IPS-11a (cell line): ENCODE results near the gene ANKRD13B.

Experiments
- H3K4me3 ChIP-seq: one replicate; pipeline ENCODE4 v1.5.1; 2013; ENCODE audit warnings: low read depth, low read length, control low read depth

The ANKRD13B gene

DNA sequence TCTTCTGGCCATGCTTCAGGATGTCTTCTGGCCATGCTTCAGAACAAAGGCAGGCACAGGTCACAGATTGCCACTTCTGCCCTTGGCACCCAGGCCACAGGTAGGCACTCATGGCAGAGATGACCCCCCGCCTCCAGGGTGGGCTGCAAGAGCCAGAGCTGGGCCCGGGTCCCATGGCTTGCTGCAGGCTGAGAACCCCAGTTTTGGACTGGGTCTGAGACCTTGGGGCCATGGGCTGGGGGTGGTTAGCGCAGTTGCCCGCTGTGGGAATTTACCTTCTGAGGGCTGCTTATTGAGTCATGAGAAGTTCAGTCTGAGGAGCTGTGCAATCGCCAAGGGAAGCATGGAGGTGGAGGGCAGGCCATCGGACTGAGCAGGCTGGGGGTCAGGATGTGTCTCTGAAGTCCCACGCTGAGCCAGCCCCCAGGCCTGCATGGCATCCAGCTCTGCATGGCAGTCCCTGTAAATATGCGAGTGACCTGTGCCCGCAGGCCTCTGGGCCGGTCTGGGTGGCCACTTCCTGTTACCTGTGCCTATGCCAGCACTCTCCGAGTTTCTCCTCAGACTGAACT lies 1.7 kb downstream of the ANKRD13B start:
- H3K4me3 ChIP-seq, result no peak overlapping the region

DNA sequence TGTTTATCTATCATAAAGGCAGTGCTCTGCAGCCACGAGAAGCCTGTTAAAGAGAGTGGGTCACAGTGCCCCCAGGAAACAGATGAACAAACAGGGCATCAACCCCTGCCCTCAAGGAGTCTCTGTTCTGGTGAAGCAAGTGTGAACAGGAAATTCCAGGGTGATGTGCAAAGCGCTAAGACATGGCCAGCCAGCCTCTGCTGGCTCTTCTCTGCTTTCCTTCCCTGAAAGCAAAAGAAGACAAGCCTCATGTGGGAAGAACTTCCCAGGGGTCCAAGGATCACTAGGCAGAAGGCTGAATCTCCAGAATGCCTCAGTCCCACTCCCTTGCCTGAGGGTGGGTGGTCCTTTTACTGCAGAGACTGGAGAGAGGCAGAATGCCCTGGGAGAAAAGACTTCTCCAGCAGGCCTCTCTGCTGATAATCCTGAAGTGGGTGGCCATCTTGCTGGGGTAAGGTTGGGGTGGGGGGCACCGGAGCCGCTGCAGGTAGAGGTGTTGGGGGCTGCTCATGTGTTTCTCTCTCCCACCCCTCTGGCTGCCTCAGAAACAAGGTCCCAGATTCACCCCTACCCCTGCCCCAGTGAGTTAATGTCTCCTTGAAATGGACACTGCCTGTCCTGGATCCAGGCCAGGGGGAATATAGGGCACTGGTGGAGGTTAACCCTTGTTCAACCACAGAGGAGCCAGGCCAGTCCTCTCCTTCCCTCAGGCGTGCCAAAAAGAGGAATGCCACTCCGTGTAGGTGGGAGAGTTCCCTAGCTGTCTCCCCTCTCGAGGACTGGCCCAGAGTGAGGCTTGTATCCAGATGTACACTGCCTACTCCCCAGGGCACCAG lies 2.4 kb downstream of the ANKRD13B start:
- no peak overlapping the region for H3K4me3 ChIP-seq

DNA sequence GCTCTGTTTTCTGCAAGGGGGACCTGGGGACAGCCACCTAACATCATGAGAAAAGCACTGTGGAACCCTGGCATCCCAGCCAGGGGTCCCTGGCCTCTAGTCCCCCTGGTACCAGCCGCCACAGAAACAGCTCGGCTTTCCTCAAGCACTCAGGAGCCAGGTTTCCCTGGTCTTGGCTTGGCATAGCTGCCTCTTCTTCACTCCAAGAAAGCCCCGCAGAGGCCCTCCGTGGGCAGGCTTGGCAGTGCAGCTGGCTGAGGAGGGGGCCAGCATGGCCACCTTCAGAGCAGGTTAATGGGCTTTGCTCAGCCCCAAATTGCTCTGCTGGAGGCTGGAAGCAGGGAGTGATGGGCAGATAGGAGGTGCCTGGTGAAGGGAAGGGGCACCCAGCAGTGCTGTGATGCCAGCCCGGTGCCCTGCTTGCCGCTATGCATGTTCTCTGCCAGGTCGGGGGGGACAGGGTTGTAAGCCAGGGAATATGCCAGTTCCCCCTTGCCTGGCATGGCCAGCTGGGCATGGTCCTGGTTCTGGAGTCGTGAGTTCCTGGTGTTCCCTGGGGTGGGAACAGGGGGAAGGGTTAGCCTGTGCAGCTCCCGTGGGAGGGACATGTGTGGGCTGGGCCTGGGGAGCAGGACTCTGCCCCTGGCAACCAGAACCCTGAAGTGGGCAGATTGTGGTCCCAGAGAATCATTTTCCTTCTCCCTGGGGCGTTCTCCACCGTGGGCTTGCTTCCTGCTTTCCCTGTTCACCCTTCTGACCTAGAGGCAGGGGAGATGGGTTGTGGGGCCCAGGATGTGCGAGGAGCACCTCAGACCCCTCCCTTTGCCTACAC lies 3.2 kb downstream of the ANKRD13B start:
- H3K4me3 ChIP-seq, result no peak overlapping the region

DNA sequence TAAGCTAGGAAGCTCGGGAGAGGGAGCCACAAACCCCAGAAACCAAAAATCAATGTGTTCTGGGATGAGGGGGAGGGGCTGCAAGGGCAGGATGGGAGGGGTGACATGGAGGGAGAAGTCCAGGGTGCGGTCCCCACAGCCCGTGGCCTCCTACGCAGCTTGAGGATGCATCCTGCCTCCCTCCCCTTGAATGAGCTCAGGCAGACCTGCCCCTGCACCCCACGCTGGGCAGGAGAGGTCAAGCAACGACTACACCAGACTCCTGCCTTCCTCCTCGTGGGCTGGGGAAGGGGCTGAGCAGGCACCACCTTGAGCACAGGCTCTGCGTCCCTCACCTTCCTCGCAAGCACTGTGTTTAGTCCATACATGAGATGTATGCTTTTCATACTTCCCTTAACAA lies 3.9 kb downstream of the ANKRD13B start:
- no peak overlapping the region for H3K4me3 ChIP-seq

DNA sequence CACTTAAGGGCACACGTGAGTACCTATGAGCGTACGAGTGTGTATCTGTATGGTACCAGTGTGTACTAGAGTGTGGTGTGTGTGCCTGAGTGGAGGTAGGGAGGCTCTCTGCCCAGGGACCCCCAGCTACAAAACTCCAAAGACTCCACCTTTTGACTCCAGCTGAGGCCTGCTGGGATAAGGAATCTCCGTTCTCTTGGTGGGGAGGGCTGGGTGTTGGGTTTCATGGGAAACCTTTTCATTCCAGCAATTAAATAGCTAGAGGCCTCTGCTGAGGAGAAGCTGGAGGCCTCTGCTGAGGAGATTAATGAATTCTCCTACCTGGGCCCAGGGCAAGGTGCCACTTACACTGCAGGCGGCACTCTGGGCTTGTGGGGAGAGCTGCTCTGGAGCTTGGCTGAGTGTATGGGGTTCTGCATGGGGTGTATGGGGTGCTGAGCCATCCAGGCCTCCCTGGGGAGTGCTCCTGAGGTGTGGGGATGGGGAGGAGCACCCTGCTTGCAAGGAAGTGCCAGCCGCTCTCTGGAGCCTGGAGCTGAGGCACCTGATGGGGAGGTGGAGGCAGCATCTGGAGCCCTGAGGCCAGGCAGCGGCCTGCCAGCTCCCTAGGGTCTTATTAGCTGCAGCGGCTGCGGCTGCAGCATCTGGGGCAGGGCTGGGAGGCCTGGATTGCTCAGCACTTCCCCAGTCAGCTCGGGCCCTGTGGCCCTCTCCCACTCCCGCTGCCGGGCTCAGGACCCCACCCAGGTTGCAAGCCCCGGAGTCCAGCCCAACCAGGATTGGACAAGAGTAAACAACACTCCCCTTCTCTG lies 4.6 kb downstream of the ANKRD13B start:
- H3K4me3 ChIP-seq, result no peak overlapping the region

DNA sequence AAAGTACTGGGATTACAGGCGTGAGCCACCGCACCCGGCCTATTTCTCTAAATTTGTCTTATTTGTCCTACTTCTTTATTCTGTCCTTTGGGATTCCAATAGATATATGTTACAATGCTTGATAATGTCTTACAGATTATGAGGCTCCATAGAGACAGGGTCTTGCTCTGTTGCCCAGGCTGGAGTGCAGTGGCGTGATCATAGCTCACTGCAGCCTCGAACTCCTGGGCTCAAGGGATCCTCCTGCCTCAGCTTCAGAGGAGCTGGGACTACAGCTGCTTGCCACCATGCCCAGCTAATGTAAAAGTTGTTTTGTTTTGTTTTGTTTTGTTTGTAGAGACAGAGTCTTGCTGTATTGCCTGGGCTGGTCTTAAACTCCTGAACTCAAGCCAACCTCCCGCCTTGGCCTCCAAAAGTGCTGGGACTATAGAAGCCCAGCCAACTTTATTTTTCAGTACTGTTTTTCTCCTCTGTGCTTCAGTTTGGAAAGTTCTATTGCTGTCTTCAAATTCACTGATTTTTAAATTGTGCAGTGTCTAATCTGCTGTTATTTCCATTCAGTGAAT lies 10.3 kb downstream of the ANKRD13B start:
- no peak overlapping the region for H3K4me3 ChIP-seq

DNA sequence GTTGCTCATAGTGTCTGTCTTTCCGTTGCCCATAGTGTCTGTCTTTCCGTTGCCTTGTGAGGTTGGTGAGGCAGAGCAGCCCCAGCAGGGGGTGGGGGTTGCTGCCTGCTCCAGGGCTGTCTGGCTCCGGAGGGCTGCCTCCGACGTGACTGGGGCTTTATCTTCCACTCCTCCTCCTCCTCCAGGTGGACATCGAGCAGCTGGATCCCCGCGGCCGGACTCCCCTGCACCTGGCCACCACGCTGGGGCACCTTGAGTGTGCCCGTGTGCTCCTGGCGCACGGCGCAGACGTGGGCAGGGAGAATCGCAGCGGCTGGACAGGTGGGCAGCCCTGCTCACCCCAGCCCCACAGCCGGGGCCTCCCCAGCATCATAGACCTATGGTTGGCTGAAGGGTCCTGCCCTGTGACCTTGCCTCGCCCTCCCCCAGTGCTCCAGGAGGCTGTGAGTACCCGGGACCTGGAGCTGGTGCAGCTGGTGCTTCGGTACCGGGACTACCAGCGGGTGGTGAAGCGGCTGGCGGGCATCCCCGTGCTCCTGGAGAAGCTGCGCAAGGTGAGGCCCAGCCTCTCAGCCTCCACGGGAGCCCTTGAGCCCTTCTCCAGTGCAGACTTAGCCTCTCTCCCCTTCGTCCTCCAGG lies 14.7 kb downstream of the ANKRD13B start:
- H3K4me3 ChIP-seq, result no peak overlapping the region

DNA sequence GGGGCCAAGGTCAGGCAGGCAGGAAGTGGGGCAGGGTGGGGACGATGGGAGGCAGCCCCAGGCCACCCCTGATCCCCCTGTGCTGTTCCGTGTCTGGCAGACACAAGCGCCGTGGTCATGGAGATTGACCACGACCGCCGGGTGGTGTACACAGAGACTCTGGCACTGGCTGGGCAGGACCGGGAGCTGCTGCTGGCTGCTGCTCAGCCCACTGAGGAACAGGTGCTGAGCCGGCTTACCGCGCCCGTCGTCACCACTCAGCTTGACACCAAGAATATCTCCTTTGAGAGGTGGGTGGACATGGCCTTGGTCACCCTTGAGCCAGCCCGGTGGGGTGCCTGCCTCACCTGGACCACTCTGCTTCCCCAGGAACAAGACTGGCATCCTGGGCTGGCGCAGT lies 16.1 kb downstream of the ANKRD13B start:
- no peak overlapping the region for H3K4me3 ChIP-seq

DNA sequence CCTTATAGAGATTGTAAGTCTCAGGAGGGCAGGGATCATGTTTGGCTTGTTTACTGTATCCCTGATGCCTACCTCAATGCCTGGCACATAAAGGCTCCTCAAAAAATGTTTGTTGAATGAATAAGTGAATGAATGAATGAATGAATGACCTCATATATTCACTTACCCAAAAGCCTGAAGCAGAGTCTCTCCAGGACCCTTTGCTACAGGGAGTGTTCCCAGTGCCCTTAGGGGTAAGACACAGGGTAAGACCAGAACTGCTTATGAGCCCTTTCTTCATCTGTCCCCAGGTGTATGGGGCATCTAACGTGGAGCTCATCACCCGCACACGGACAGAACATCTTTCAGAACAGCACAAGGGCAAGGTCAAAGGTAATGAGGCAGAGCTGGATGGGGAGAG lies 17.5 kb downstream of the ANKRD13B start:
- H3K4me3 ChIP-seq, result no peak overlapping the region

DNA sequence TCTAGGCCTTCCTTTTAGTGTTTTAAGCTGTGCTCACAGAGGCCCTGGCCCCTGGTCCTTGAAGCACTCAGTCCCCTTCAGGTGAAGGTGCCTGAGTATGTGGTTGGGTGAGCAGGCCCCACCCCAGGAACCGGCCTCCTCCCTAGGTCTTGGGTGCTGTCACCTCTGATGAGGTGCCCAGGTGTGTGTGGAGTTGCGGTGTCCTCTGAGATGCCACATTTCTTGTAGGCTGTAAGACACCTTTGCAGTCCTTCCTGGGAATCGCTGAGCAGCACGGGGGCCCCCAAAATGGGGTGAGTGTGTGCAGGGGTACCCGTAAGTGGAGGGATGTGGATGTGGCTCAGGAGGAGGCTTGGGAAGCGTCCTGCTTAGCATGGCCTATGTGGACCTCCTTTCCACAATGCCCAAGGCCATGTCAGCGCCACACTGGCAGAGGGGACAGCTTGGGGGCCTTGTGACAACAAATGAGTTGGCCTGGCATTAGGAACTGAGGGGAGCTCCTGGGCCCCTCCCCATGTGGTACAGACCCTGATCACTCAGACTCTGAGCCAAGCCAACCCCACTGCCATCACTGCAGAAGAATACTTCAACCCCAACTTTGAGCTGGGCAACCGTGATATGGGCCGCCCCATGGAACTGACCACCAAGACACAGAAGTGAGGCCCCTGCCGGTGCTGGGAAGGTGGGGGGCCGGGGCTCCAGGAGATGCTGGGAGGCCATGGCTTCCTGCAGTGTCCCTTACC lies 18.6 kb downstream of the ANKRD13B start:
- H3K4me3 ChIP-seq, result no peak overlapping the region

DNA sequence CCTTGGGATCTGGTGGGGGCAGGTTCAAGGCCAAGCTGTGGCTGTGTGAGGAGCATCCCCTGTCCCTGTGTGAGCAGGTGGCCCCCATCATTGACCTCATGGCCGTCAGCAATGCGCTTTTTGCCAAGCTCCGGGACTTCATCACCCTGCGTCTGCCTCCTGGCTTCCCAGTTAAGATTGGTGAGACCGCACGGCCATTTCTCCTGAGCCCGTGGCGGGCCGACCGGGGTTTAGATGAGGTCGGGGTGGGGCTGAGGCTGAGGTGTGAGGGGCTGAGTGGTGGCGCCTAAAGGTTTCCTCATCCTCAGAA lies 19.1 kb downstream of the ANKRD13B start:
- H3K4me3 ChIP-seq, result no peak overlapping the region

DNA sequence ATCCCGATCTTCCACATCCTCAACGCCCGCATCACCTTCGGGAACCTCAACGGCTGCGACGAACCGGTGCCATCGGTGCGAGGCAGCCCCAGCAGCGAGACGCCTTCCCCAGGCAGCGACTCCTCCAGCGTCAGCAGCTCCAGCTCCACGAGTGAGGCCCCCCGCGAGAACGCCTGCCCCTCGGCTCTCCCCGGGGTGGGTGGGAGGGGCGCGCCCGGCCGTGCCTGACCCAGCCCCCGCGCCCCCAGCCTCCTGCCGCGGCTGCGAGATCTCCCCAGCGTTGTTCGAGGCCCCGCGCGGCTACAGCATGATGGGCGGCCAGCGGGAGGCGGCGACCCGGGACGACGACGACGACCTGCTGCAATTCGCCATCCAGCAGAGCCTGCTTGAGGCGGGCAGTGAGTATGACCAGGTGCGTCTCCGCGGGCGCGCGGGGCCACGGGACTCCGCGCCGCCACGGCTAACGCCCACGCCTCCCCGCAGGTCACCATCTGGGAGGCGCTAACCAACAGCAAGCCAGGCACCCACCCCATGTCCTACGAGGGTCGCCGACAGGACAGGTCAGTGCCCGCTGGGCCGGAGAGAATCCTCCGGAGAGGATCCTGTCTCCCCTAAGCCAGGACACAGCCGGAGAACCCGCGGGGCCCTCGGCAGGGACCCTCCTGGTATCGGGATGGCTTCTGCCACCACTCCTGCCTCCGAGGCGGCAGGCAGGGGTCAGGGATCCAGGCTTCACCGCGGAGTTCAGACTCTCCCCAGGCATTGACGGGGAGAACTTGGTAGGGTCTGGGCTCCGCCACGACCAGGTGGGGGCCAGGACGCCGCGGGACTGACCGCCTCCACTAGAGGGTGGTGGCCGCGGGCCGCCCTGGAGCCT lies 19.7 kb downstream of the ANKRD13B start:
- H3K4me3 ChIP-seq, result no peak overlapping the region

DNA sequence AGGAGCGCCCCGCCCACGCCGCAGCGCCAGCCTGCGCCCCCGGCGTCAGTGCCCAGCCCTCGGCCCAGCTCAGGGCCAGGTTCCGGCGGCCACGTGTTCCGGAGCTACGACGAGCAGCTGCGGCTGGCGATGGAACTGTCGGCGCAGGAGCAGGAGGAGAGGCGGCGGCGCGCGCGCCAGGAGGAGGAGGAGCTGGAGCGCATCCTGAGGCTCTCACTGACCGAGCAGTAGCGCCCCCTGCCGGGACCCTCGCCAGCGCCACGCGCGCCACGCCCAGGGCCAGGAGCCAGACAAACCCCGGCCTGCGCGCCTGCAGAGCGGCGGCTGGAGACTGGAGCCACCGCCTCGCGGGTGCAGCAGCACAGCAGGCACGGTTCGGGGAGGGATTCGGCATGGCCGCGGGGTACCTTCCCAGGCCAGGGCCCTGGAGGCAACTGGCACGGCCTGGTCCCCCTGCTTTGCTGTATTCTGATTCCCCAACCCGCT lies 20.5 kb downstream of the ANKRD13B start:
- peak overlapping the region; percentile 20 for H3K4me3 ChIP-seq

DNA sequence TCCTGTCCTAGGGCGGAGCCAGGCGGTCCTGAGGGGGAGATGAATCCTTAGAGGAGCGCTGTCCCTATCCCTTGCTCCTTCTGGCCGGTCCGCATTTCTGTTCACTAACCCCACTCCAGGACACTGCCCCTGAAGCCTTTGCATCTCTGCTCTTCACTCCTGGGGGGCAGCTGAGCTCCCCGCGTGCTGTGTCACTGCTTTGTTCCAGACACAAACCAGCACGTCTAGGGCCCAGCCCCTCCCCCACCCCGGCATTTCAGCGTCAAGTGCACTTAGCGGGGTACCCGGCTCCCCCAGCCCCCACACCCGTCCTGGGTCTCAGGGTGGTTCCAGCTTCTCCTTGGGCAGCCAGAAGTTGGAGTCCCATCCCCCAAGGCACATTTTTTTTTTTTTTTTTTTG lies 20.9 kb downstream of the ANKRD13B start:
- H3K4me3 ChIP-seq, result peak overlapping the region; percentile 20

DNA sequence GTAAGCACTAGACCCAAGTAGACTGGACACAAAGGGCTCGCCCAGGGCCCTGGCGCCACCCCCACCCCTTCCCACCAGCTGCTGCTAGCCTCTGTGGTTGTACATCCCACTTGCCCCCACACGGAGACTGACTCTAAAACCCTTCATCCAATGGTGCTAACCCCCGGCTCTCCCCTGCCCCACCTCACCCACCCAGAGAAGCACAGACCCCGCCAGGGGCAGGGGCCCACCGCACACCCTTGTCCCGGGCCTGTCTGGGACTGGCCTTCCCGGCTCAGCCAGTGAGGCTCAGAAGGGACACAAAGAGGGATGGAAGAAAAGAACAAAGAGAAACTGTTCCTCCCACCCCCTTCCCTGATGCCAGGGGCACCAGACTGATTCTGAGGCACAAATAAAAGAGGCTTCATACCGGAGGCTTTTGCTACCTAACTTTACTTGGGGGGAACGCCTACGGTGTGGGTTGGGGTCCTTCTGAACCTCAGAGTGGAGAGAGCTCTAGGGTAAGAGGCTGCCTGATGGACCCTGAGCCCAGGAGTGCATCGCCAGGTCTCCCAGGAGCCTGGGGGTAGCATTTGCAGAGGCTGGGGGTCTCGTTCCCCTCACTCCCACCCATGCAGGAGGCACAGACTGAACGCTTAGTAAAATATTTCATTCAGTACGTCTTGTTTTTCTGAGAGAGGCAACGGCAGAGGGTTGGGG lies 21.6 kb downstream of the ANKRD13B start:
- no peak overlapping the region for H3K4me3 ChIP-seq

DNA sequence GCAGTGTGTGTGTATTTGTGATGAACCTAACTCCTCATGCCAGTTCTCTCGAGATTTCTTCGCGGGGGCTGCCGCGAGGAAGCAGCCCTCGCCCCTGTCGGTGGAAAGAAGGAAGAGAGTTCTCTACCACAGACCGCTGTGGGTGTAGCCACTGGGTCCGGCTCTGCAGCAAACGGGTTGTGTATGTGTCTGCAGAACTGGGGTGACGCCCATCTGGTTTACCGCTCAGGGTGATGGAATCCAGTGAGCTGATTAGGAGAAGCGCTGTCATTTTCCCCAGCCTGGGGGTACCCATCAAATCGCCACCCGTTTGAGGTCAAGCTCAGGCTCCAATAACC lies 22.1 kb downstream of the ANKRD13B start:
- peak overlapping the region; percentile 37 for H3K4me3 ChIP-seq

DNA sequence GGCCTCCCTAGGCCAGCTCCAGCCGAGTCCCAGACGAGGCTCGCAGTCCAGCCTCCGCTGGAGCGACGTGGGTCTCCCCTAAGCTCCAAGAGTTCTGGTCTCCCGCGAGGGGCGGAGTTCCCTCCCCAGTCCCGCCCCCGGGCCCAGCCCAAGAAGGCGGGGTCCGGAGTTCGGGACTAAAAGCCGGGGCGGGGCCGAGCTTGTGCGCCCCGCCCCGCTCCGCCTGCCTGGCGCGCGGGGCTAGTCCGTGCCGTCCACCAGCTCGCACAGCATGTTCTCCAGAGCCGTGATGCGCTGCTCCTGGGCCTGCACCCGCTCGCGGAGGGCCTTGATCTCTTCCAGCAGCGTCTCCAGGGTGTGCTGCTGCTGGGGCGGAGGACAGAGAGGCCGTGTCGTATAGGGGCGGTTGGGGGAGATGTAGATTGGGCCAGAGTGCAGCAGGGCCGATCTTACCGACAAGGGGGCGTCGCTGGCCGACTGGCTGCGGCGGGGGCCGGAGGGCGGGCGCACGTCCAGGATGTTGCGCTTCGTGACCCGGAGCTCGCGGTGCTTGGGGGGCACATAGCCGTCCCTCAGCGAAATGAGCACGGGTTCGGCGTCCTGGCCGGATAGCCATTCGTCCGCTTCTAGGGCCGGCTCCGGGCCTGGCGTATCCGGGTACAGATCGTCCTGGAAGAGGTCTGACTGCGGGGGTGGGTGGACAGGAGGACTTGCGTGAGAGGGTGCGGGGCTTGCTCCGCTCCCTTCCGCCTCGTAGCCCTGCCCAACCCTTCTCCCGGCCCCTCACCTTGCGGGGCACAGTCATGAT lies 22.8 kb downstream of the ANKRD13B start:
- H3K4me3 ChIP-seq, result peak overlapping the region; percentile 37
